GM12878 (cell line): ENCODE results near the gene ANAPC5. TPM values are rescaled to one million over a fixed set of nuclear protein-coding genes. Genes with fewer than 3 reads are reported as not detected.

Source experiments
- ATAC-seq: fragments of 200-7000 bp; cut with Tn5 transposase; 3 replicates; pipeline ENCODE4 v1.9.1; 2020; ENCODE audit warnings: mild to moderate bottlenecking, moderate library complexity
- BruUV-seq: library from RNA; stranded (reverse); fragments of 400-500 nt; replicated peaks from 2 replicates; lab custom pipeline; 2021; lab: Mats Ljungman, UMichigan
- CTCF ChIA-PET: fragments of 300-600 bp; sonication (Branson Sonifier 250); formaldehyde crosslinking; extraction: SDS; loops from one replicate; lab custom pipeline; 2021; ENCODE audit warnings: inconsistent platforms; lab: Yijun Ruan, JAX
- POLR2A ChIA-PET: fragments of 350-600 bp; formaldehyde crosslinking; extraction: SDS; loops from one replicate; lab custom pipeline; 2021; ENCODE audit warnings: inconsistent platforms; lab: Charles Lee
- RAD21 ChIA-PET: fragments of 300-600 bp; sonication (Branson Sonifier 250); formaldehyde crosslinking; loops from one replicate; lab custom pipeline; 2023; ENCODE audit warnings: antibody characterized with exemption; ENCODE audit not compliant: unreplicated experiment; lab: Charles Lee
- SMC1A ChIA-PET: fragments of 300-600 bp; sonication (Branson Sonifier 250); formaldehyde crosslinking; loops from one replicate; lab custom pipeline; 2023; ENCODE audit not compliant: unreplicated experiment, uncharacterized antibody; lab: Charles Lee
- DNase-seq: peaks from one replicate; pipeline ENCODE4 v3.0.0-alpha.2; 2011; ENCODE audit warnings: low read depth, low spot score
- FAIRE-seq: peaks from 3 replicates; lab custom pipeline; 2011; peaks lifted over from hg19 to GRCh38; lab: Jason Lieb, UNC
- H2AFZ ChIP-seq: 2 replicates; pipeline ENCODE4 v1.6.0; 2011; ENCODE audit warnings: low read depth, low read length, control low read depth; ENCODE audit not compliant: control insufficient read depth
- H3K27ac ChIP-seq: 2 replicates; pipeline ENCODE4 v1.5.1; 2011; ENCODE audit warnings: control low read depth; ENCODE audit not compliant: control insufficient read depth, insufficient read depth
- H3K27me3 ChIP-seq, 2 experiments: replicated peaks in 1 of 2; 2 replicates each; pipeline versions ENCODE4 v1.6.0 to v1.6.1; 2011; ENCODE audit warnings: low read length in 1 of 2; ENCODE audit not compliant: control insufficient read depth in 2 of 2, insufficient read depth in 2 of 2
- H3K36me3 ChIP-seq, 2 experiments: 2 replicates each; pipeline ENCODE4 v1.5.1; 2011; ENCODE audit warnings: low read length in 1 of 2; ENCODE audit not compliant: control insufficient read depth in 2 of 2, insufficient read depth in 2 of 2
- H3K4me1 ChIP-seq: 2 replicates; pipeline ENCODE4 v1.6.1; 2011; ENCODE audit warnings: mild to moderate bottlenecking, low read length, moderate library complexity, mixed read lengths; ENCODE audit not compliant: control insufficient read depth, insufficient read depth
- H3K4me2 ChIP-seq: 2 replicates; pipeline ENCODE4 v1.6.0; 2011; ENCODE audit warnings: control low read depth; ENCODE audit not compliant: control insufficient read depth, insufficient read depth
- H3K4me3 ChIP-seq: fragments of 200-600 bp; sonication (generic); 2 replicates; pipeline ENCODE4 v1.5.1; 2016
- H3K79me2 ChIP-seq: 2 replicates; pipeline ENCODE4 v1.6.0; 2011; ENCODE audit warnings: low read length; ENCODE audit not compliant: control insufficient read depth, insufficient read depth
- H3K9ac ChIP-seq: 2 replicates; pipeline ENCODE4 v1.8.0; 2011; ENCODE audit warnings: low read length, control low read depth, mixed read lengths; ENCODE audit not compliant: control insufficient read depth, insufficient read depth
- H3K9me3 ChIP-seq: replicated peaks from 3 replicates; pipeline ENCODE4 v1.5.1; 2011; ENCODE audit warnings: mild to moderate bottlenecking, low read length; ENCODE audit not compliant: control insufficient read depth, insufficient read depth
- H4K20me1 ChIP-seq: 2 replicates; pipeline ENCODE4 v1.6.0; 2011; ENCODE audit not compliant: control insufficient read depth, insufficient read depth
- ATF3 ChIP-seq: IDR thresholded peaks from 2 replicates; pipeline ENCODE4 v1.6.1; 2011; ENCODE audit warnings: low read depth, mild to moderate bottlenecking, low read length, moderate library complexity, borderline replicate concordance; ENCODE audit errors: extremely low read depth
- CBX3 ChIP-seq: fragments of 200-600 bp; sonication (generic); IDR thresholded peaks from 2 replicates; pipeline ENCODE4 v1.6.1; 2016; ENCODE audit warnings: low read depth, borderline replicate concordance
- E2F8 ChIP-seq: fragments of 450-650 bp; IDR thresholded peaks from 2 replicates; pipeline ENCODE4 v1.6.1; 2018; ENCODE audit warnings: mild to moderate bottlenecking, low read depth, moderate library complexity; ENCODE audit not compliant: partially characterized antibody
- ESRRA ChIP-seq: IDR thresholded peaks from 2 replicates; pipeline ENCODE4 v1.6.1; 2012; ENCODE audit warnings: mild to moderate bottlenecking, low read length, improper control_type of control experiment
- EZH2 ChIP-seq: IDR thresholded peaks from 2 replicates; pipeline ENCODE4 v1.6.1; 2012; ENCODE audit warnings: low read depth, mild to moderate bottlenecking, control low read depth, inconsistent platforms, low read length, borderline replicate concordance; ENCODE audit not compliant: control insufficient read depth
- HDAC2 ChIP-seq: fragments of 200-600 bp; sonication (generic); IDR thresholded peaks from 2 replicates; pipeline ENCODE4 v1.6.1; 2017
- KDM1A ChIP-seq: fragments of 200-600 bp; sonication (generic); IDR thresholded peaks from 2 replicates; pipeline ENCODE4 v1.6.1; 2016; ENCODE audit warnings: borderline replicate concordance
- MTA2 ChIP-seq: fragments of 450-650 bp; IDR thresholded peaks from 2 replicates; pipeline ENCODE4 v1.6.1; 2016; ENCODE audit warnings: low read depth, mild to moderate bottlenecking, moderate library complexity
- NR2C2 ChIP-seq: IDR thresholded peaks from 2 replicates; pipeline ENCODE4 v1.6.1; 2011; ENCODE audit warnings: borderline replicate concordance, low read depth; ENCODE audit not compliant: control insufficient read depth, insufficient read length
- POU2F2 ChIP-seq: IDR thresholded peaks from 3 replicates; pipeline ENCODE4 v1.6.1; 2011; ENCODE audit warnings: low read depth, mild to moderate bottlenecking, low read length, borderline replicate concordance
- SMAD1 ChIP-seq: fragments of 450-650 bp; IDR thresholded peaks from 2 replicates; pipeline ENCODE4 v1.6.1; 2018; ENCODE audit warnings: mild to moderate bottlenecking, low read depth; ENCODE audit not compliant: partially characterized antibody
- TARDBP ChIP-seq: IDR thresholded peaks from 2 replicates; pipeline ENCODE4 v1.6.1; 2016; ENCODE audit warnings: borderline replicate concordance
- YY1 ChIP-seq: IDR thresholded peaks from 2 replicates; pipeline ENCODE4 v1.6.1; 2011; ENCODE audit warnings: low read depth, mild to moderate bottlenecking, low read length
- ZNF384 ChIP-seq: IDR thresholded peaks from 2 replicates; pipeline ENCODE4 v1.6.1; 2012; ENCODE audit warnings: low read depth, mild to moderate bottlenecking, low read length, improper control_type of control experiment, borderline replicate concordance
- WGBS: methylation state at CpG from one replicate; pipeline ENCODE4 v1.1.6; 2016; ENCODE audit warnings: low lambda C conversion rate; ENCODE audit not compliant: insufficient replicate concordance, insufficient coverage; ENCODE audit errors: missing lambda C conversion rate; 5-methylcytosine and 5-hydroxymethylcytosine counted together
- in situ Hi-C: fragments of 300-500 bp; cut with MboI; formaldehyde crosslinking; loops from 9 replicates; pipeline ENCODE4 v1.14.3; 2018; ENCODE audit warnings: mixed read lengths
- intact Hi-C: fragments of 100-400 bp; cut with micrococcal nuclease; formaldehyde crosslinking; loops from one replicate; pipeline ENCODE4 v1.14.2; 2022; ENCODE audit not compliant: unreplicated experiment
- polyA plus RNA-seq, 11 experiments: library from polyadenylated mRNA; depleted of rRNA in 4 of 11; unstranded in 6 of 11; stranded (reverse) in 5 of 11; fragments of >200 nt; fragmentation: Nextera tagmentation in 4 of 11; fragmentation: Illumina TruSeq in 1 of 11; extraction: Ambion mirVana in 4 of 11; extraction: Trizol in 1 of 11; gene quantifications; 1 replicate in 1 of 11; 2 replicates in 10 of 11; pipeline versions ENCODE4 v1.2.1 to v1.2.3, GENCODE V29; 2011 to 2016; ENCODE audit warnings: inconsistent platforms in 2 of 11, missing spikeins in 2 of 11, low read depth in 1 of 11
- total RNA-seq, 4 experiments: library from RNA; depleted of rRNA in 3 of 4; stranded (reverse); fragments of >200 nt in 3 of 4; fragmentation: Illumina TruSeq in 1 of 4; extraction: Trizol in 1 of 4; gene quantifications; 2 replicates each; pipeline versions ENCODE4 v1.2.1 to v1.2.3, GENCODE V29; 2013 to 2021

The ANAPC5 gene
- total and polyA plus RNA-seq, 10 of the 15 experiments (the other 5 are each of a cell fraction or from before 2014, with no cell fraction given): 102 to 227 (median 166) TPM

GRCh38 chr12:121264135-121264534, 88.1 kb downstream of the ANAPC5 start:
- DNase-seq (no peak), ATAC-seq (no peak), FAIRE-seq (no peak)
- no peaks in the 10 kb centered on the region for H3K4me1 ChIP-seq
- H3K9me3 ChIP-seq: no peaks in the 10 kb centered on the region
- H4K20me1 ChIP-seq: no peaks in the 10 kb centered on the region
- ChIA-PET SMC1A (no interaction called here), RAD21 (interaction anchor here (1.2 kb wide), 1 partner anchor 31 kb away, joined by 3 read pairs; no protein-coding TSS in a partner anchor), POLR2A (no interaction called here), CTCF (no interaction called here)
- no peak overlapping the region for H3K4me2 ChIP-seq
- TF ChIP-seq MTA2 (no peak), POU2F2 (no peak), ZNF384 (no peak), ATF3 (no peak), KDM1A (no peak), EZH2 (no peak), NR2C2 (no peak), SMAD1 (no peak), E2F8 (no peak), CBX3 (no peak), TARDBP (no peak), HDAC2 (no peak), YY1 (no peak), ESRRA (no peak)
- no peak overlapping the region for H2AFZ ChIP-seq
- in situ Hi-C loops (no loop called here), intact Hi-C loops (no loop called here)
- H3K9ac ChIP-seq: no peak overlapping the region
- 98% methylated on average over 8 of the region's 8 CpGs for WGBS
- no peaks in the 10 kb centered on the region for H3K79me2 ChIP-seq
- H3K27me3 ChIP-seq: no peaks in the 10 kb centered on the region
- no TSS peak for BruUV-seq
- H3K27ac ChIP-seq: no peak overlapping the region
- H3K4me3 ChIP-seq: no peak overlapping the region
- H3K36me3 ChIP-seq: peaks cover 13 to 18% of the 10 kb centered on the region in 2 experiments
